NCI-H1092 (cell line): ENCODE results near the gene TMUB2.

ENCODE experiments used
- DNase-seq: peaks from one replicate; lab custom pipeline; 2025; lab: John Stamatoyannopoulos, UW

TMUB2 gene

DNA sequence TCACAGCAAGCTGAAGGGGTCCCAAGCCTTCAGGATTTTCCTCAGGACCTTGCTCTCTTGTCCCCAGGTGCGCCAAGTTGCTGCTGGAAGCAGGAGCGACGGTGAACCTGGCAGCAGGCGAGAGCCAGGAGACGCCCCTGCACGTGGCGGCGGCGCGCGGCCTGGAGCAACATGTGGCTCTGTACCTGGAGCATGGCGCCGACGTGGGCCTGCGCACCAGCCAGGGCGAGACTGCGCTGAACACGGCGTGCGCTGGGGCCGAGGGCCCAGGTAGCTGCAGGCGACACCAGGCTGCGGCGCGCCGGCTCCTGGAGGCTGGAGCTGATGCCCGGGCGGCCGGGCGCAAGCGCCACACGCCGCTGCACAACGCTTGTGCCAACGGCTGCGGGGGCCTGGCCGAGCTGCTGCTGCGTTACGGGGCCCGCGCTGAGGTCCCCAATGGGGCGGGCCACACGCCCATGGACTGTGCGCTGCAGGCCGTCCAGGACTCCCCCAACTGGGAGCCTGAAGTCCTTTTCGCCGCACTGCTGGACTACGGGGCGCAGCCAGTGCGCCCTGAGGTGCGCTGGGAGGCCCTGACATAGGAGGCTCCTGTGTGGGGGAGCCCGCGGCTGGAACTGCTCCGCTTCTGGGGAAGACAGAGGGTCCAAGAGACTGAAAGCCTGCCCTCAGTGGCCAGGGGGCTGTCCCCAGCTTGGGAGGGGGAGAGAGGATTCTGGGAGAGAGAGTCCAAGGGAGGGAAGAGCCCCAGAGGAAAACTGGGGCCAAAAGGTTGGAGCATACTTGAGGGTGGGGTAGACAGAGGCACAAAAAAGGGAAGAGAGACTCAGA lies 9.9 kb upstream of the TMUB2 start:
- DNase-seq = no peak

DNA sequence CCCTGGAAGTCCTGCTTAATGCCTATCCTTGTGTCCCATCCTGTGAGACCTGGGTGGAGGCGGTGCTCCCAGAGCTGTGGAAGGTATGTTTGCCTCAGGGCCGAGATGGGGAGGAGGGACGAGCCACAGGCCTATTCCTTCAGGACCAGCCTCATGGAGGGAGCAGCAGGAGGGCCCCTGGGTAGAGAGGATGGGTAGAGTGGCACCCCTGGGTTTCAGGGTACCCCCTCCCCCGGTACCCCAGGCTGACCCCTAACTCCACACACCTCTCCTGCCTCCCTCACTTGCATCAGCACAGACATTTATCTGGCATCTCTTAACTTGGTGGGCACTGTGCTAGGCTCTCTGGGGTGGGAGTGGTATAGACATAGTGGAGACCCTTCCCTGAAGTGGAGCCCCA lies 9.1 kb upstream of the TMUB2 start:
- DNase-seq = no peak

DNA sequence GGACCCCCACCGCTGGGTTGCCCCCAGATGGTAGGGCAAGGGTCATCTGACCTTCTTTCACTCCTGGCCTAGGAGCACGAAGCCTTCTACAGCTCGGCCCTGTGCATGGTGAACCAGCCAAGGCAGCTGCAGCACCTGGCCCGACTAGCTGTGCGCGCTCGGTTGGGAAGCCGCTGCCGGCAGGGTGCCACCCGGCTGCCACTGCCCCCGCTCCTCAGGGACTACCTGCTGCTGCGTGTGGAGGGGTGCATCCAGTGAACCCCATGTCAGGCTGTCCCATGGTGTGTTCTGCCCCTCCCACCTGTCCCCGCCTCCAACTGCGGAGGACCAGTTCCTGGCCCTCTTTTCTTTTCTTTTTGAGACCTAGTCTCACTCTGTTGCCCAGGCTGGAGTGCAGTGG lies 8.6 kb upstream of the TMUB2 start:
- no peak for DNase-seq

DNA sequence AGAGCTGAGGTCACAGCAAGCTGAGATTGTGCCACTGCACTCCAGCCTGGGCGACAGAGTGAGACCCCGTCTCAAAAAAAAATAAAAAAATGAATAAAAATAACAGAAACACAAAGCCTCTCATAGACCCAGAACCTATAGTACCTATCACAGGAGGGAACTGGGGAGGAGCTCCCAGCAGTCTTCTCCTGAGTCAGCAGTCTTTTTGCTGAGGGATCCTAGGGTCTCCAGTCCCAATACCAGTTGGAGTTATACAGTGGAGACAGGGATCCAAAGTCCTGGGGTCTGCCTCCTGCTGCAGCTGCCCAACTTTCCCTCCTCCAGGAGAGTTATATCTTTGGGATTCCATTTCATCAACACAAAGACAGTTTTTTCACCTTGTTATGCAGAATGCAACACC lies 3.7 kb upstream of the TMUB2 start:
- no peak for DNase-seq

DNA sequence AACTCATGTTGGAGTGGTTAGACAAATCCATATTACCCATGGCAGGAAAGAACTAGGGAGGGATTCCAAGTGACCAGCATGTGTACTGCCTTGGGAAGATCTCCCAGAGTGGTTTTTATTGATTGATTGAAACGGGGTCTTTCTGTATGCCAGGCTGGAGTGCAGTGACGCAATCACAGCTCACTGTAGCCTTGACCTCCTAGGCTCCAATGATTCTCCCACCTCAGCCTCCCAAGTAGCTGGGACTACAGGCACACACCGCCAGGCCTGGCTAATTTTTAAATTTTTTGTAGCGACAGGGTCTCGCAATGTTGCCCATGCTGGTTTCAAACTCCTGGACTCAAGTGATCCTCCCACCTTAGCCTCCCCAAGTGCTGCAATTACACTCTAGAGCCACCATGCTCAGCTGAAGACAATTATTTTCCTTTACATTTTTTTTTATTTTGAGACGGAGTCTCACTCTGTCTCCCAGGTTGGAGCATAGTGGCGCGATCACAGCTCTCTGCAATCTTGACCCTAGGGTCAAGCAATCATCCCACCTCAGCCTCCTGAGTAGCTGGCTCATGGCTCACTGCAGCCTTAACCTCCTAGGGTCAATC lies 2.5 kb upstream of the TMUB2 start:
- no peak for DNase-seq

DNA sequence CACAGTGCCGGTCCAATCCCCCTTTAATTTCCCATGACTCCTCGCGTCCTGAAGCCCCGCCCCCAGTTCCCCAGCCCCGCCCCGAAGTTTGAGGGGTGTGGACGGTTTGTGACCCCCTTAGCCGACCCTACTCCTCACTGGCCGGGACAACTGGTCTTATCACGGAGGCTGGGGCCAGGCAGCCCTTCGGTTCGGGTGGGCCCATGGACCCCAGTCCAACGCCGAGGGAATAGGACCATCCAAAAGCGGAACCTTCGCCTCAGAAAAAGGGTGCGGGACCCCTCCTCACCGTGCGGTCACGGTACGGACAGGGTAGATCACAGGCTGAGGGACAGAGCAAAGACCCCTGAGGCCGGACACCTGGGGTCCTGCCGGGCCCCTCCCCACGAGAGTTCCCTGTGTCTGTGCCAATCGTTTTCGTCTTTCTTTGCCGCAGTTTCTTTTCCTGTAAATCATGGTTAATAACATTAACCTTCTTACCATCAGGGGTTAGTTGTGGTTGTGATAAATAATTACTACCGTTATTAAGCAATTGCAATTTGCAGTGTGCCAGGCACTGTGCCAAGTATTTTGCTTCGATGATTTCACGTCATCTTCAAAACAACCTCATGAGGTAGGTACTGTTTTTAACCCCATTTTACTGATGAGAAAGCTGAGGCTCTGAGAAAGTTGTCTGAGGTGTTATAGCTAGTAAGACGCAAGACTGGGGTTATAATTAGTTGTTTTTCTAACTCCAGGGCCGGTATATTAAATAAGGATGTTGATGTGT lies 543 bp downstream of the TMUB2 start:
- no peak for DNase-seq

DNA sequence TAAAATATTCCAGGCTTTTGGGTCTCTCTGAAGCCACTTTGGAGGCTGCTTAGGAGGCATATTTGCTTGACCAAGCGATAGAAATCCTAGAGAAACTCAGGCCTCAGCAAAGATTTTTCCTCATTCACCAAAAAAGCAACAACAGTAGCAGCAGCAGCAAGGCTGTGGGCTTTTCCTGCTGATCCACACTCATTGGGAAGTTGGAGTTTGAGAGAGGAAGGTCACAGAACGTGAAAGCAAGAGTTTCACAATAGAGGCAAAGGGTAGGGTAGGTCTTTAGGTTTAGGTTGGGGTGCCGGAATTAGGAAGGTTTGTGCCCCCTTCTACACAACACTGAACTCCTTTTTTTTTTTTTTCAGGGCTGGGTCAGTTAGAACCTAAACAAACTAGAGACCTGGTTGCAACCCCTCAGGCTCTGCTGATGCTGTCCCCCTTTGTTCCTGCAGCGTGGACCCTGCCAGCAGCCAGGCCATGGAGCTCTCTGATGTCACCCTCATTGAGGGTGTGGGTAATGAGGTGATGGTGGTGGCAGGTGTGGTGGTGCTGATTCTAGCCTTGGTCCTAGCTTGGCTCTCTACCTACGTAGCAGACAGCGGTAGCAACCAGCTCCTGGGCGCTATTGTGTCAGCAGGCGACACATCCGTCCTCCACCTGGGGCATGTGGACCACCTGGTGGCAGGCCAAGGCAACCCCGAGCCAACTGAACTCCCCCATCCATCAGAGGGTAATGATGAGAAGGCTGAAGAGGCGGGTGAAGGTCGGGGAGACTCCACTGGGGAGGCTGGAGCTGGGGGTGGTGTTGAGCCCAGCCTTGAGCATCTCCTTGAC lies 2.0 kb downstream of the TMUB2 start:
- no peak for DNase-seq

DNA sequence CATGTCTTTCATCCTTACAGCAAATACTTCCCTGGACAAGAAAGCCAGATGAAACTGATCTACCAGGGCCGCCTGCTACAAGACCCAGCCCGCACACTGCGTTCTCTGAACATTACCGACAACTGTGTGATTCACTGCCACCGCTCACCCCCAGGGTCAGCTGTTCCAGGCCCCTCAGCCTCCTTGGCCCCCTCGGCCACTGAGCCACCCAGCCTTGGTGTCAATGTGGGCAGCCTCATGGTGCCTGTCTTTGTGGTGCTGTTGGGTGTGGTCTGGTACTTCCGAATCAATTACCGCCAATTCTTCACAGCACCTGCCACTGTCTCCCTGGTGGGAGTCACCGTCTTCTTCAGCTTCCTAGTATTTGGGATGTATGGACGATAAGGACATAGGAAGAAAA lies 3.7 kb downstream of the TMUB2 start:
- no peak for DNase-seq

DNA sequence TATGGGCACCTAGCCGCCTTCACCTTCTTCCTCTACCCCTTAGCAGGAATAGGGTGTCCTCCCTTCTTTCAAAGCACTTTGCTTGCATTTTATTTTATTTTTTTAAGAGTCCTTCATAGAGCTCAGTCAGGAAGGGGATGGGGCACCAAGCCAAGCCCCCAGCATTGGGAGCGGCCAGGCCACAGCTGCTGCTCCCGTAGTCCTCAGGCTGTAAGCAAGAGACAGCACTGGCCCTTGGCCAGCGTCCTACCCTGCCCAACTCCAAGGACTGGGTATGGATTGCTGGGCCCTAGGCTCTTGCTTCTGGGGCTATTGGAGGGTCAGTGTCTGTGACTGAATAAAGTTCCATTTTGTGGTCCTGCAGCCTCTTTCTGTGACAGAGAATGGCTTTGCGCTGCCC lies 4.6 kb downstream of the TMUB2 start:
- no peak for DNase-seq

DNA sequence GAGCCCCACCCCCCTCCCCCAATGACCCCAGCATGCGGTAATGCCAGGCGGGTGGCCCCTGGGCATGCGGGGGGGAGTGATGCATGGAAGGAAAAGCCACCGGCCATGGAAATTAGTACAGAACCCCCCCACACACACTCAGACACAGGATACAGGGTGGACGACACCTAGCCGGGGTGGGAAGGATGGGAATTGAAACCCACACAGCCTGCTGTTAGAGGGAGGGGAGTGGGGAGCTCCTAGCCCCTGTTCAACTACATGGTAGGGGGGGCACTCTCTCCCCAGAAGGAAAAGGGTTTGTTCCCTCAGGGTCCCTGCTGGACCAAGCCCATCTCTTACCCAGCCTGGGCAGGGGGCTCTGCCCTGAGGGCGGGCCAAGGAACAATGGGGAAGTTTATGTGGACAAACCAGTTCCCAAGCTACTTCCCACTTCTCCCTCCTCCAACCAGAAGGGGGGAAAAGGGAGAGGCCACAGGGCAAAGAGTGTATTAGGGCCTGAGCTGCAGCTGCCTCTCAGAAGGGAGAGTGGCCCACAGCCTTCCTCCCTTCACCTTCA lies 5.2 kb downstream of the TMUB2 start:
- DNase-seq = no peak

DNA sequence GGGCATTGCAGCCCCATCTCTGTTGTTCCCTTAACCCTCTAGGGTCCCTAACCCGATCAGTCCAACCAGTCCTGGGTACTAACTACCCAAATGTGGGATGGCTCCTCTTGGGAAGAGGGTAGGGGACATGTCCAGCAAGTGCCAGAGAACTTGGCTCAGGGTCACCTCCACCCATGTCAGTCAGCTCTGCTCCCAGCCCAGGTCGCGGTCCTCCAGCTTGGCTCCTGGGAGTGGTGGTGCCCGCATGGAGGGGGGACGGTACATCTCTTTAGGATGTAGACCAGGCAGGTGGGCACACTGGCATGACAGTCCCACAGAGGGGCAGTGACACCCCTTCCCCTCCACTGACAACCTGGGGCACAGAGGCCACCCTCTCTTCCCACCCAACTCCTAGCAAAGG lies 6.0 kb downstream of the TMUB2 start:
- DNase-seq = no peak

DNA sequence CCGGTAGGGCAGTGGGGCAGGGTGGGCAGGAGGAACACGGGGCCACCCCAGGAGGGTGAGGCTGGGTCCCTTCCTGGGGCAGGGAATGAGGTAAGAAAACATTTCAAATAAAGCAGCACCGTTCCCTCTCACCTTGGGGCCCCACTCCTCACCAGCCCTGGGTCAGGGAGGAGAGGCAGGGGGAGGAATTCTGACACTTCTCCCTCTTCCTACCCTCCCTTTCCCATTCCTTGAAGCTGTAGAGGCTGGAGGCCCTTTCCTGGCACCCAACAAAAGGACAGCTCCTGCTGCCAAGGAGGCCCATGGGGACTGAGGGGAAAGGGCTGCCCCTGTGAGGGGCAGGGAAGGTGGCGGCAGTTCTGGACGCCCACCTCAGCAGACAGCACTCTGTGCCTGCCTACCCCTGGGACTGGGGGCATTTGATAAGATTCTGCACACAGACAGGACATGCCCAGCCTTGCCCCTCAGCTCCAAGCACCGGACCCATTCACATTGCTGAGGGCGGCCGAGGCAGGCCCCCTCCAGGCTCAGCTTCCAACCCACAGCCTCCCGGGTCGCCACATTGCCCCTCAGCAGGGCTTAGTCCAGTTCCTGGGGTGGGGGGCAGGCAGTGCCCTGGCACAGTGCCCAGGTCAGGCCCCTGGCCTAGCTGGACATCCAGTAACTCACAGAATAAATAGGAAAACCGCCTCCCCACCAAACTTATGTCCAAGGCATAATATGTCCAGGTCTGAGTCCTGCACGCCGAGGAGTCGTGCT lies 6.7 kb downstream of the TMUB2 start:
- no peak for DNase-seq

DNA sequence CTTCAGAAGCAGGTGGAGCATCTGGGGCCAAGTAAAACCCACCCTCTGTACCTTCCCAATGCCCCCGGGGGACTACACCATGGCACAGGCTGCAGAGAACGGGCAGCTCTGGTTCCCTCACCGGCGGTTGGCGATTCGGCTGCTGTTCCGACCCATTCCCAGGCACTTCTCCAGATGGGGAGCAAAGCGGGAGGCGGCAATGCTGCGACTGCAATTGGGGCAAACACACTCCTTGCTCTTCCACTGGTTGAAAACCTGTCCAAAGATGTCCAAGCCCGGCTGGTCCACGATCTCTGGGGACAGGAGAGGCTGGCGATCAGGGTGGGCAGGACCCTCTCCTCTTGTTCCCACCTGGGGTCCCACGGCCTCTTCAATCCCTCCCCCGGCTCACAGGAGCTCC lies 10.3 kb downstream of the TMUB2 start:
- DNase-seq = no peak

DNA sequence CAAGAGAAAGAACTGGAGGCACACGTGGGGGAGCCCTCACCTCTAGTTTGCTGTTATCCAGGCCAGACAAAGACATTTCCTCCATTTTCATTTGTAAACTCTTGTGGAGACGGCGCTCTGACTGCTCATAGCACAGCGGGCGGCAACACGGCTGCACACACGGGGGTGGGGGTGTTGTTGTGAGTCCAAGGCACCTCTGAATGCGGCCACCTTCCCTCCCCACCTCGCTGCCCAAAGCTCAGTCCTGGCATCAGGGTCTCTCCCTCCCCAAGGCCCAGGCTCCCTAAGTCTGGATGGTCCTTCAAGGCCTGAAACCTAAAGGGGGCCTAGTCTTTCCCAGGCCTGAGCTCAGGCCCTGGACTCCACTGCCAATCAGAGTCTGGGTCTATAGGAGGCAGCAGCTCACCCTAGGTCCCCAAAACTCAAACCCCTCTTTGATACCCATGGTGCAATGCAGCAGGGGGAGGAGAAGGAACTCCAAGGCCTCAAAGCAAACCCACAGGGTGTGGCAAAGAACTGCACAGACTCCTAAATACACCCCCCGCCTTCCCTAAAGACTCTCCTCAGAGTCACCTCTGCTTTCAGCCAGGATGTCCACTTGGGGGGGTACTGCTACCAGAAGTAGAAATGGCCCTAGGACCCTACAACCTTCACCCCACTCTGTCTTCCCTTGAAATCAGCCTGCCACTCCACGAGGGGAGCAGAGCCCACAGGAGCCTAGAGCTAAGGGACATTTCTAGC lies 11.4 kb downstream of the TMUB2 start:
- DNase-seq = no peak

DNA sequence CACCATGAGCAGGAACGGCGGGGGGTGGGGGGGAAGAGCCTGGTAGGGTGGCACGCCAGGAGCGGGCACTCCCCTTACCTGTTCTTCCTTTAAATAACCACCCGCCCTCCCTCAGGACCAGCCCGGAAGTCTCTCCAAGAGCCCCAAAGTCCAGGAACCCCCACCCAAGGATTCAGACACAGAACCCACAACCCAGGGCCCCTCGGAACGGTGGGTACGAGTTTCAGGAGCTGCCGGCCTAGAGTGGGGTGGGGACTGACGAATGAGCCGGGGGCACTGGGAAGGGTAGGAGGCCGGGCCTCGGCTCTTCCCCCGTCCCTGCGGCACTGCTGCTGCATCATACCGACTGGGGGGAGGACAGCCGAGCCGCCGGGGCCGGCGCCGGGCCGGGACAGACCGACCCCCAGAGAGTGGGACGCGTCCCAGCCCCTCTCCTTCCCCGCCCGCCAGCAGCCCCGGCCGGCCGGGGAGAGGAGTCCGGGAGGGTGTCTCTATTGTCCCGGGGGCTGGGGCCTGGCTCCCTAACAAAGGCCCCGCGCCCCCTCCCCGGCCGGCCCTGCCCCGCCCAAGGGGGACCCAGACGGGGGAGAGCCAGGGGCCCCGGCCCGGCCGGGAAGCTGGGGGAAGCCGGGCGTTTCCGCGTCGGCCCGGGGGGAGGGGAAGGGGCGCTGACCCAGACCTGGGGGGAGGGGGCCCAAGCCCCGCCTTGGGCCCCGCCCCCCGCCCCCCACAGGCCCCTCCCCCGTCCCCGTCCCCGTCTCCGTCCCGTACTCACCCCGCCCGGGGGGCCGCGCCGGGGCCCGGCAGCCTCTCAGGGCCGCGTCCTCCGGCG lies 12.2 kb downstream of the TMUB2 start:
- no peak for DNase-seq

DNA sequence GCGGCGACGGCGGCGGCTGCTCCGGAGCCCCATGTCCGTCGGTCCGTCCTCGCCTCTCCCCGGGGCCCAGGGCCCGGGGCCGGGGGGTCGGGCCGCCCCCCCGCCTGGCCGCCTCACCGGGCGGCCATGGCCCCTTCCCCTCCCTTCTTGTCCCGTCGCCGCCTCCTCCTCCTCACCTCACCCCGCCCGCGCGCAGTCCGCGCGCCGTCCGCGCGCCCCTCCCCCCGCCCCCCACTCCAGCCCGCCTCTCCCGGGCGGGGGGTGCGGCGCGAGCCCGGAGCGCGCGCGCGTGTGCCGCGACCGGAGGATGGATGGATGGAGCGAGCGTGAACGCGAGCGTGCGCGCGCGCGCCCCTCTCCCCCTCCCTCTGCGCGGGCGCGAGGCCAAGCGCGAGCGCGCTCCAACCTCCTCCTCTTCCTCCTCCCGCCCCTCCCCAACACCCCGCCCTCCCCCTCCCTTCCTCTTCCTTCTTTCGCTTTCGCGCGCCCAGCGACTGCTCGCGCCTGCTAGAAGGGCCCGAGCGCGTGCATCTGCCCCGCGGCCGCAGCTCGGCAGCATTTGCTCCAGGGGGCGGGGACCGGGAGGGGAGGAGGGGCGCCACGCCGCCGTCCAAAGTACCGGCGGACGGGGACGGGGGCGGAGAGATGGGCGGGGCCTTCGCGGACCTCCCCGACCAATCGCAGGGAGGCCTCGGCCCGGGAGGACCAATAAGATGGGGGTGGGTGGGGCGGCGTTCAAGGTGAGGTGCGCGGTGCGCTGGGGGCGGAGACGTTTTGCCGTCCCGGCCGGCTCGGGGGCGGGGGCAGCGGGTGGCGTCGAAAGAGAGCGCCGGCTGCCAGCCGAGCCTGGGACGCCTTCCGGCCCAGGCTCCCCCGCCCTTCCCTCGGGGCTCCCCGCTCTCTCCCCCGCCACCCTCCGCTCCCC lies 13.0 kb downstream of the TMUB2 start, which contains the start of gene ATXN7L3:
ATXN7L3 (minus strand) TSS at position 332 of the 925 bp plus-strand sequence. CDS start 1,814 bp downstream, outside the sequence.
- DNase-seq = peak; percentile 96

DNA sequence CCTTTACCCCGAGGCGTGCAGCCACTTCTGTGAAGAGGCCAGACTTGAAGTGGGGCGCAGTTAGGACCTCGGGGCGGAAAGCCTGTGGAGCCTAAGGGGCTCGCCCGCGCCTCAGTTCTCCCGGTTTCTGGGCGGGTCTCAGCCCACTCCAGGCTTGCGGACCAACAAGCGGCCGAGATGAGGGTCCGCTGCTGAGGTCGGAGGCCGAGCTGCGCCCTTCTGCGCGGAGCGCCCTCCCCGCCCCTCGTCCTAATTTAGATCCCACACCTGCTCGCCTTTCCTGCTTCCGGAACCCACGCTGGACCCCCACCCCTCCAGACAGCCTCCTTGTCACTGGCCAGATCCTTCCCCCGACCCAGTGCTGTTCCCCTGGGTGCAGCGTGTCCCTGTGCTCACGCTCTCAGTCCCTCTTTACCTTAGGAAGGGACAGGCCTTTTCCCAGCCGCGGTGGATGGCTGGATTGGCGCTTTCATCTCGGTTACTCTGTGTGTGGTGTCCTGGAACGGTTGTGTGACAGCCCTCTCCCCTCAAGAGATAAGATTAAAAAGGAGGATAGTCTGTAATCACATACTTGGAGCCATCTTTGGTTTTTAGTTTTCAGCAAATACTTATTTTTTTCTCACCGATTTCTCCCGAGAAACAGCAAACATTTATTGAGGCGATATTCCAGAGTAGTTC lies 13.8 kb downstream of the TMUB2 start:
- peak; percentile 65 for DNase-seq

DNA sequence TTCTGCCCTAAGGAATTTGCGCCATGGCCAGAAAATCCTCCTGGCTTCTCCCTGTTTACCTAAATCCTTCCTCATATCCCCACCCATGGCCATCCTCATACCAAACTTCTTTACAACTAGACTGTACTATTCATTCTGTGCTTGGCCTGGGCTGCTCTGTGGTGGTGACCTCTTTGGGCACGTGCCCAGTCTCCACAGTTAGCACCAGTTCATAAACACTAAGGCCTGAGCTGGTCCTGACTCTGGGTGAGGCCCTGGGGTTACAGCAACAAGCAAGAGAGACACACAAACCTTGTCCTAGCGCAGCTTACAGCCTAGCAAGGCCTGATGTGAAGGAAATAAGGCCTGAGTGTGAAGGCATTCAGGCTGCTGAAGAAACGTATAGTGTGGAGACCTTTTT lies 16.0 kb downstream of the TMUB2 start:
- no peak for DNase-seq
